Liver (tissue), 3 donors: ENCODE results near the gene NHLRC2.

ENCODE experiments used
- ATF3 ChIP-seq: IDR thresholded peaks from 2 replicates; pipeline ENCODE4 v1.6.1; 2016; ENCODE audit warnings: antibody characterized with exemption
- CTCF ChIP-seq: fragments of 150-350 bp; IDR thresholded peaks from 2 replicates; pipeline ENCODE4 v1.5.1; 2017; ENCODE audit warnings: improper control_type of control experiment, low read depth, low read length; ENCODE audit not compliant: missing input control
- GABPA ChIP-seq, 2 donors: IDR thresholded peaks in 1 of 2; conservative IDR thresholded peaks in 1 of 2; 2 replicates each; pipeline ENCODE4 v1.6.1; 2016; ENCODE audit warnings: antibody characterized with exemption in 2 of 2, mild to moderate bottlenecking in 1 of 2, moderate library complexity in 1 of 2
- JUND ChIP-seq, 2 donors: IDR thresholded peaks; 2 replicates each; pipeline ENCODE4 v1.6.1; 2016; ENCODE audit warnings: antibody characterized with exemption in 2 of 2
- MAX ChIP-seq: IDR thresholded peaks from 2 replicates; pipeline ENCODE4 v1.6.1; 2016; ENCODE audit warnings: antibody characterized with exemption
- NR2F2 ChIP-seq: IDR thresholded peaks from 2 replicates; pipeline ENCODE4 v1.6.1; 2016; ENCODE audit warnings: antibody characterized with exemption
- RAD21 ChIP-seq, 2 donors: IDR thresholded peaks; 2 replicates each; pipeline ENCODE4 v1.6.1; 2016; ENCODE audit warnings: antibody characterized with exemption in 2 of 2, mild to moderate bottlenecking in 2 of 2
- REST ChIP-seq: IDR thresholded peaks from 2 replicates; pipeline ENCODE4 v1.6.1; 2016; ENCODE audit warnings: antibody characterized with exemption, mild to moderate bottlenecking
- TAF1 ChIP-seq: conservative IDR thresholded peaks from 2 replicates; pipeline ENCODE4 v1.6.1; 2016; ENCODE audit warnings: antibody characterized with exemption, mild to moderate bottlenecking
- YY1 ChIP-seq: IDR thresholded peaks from 2 replicates; pipeline ENCODE4 v1.6.1; 2016; ENCODE audit warnings: antibody characterized with exemption, mild to moderate bottlenecking
- ZBTB33 ChIP-seq: IDR thresholded peaks from 2 replicates; pipeline ENCODE4 v1.6.1; 2016; ENCODE audit warnings: antibody characterized with exemption
- donor health status: healthy.
- donor health status: healthy.

GRCh38 chr10:113915540-113915939 lies 61.1 kb downstream of the NHLRC2 start:
- TF ChIP-seq MAX, result no peak
- no peak for TF ChIP-seq CTCF
- no peak for TF ChIP-seq NR2F2
- no peak for TF ChIP-seq YY1
- no peak for TF ChIP-seq JUND (IDR thresholded peaks at IDR 0.05)
- TF ChIP-seq TAF1, result no peak
- TF ChIP-seq ZBTB33, result no peak
- TF ChIP-seq REST, result no peak
- no peak for TF ChIP-seq ATF3
- no peak for TF ChIP-seq RAD21 (IDR thresholded peaks at IDR 0.05)
- TF ChIP-seq GABPA (IDR thresholded peaks at IDR 0.05 in 1 of 2, conservative IDR thresholded peaks at IDR 0.05 in 1 of 2), result no peak
